ENCODE measurements around the gene TRNT1.

The TRNT1 gene

DNA sequence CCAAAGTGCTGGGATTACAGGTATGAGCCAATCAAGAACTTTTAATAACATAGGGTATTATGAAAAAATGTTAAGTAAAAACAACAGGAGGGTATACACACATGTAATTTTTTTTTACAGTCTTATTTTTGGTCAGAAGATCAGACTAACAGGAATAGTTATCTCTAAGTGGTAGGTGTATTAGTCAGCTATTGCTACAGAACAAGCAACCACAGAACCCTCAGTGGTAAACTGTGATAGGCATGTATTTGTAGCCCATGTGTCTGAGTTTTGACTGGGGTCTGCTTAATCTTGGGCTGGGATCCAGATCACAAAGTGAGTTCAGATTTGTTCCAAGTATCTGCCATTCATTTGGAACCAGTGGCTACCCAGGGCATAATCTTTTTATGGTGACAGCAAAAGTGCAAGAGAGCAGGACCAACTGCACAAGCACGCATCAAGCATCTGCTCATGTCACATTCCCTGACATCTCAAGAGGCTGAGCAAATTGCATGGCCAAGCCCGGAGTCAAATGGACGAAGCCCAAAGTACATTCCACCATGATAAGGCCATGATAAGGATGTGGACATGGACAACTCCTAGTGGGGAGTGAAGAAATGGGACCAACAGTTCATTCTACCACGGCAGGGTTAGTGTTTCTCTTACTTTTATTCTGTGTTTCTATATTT is 13.6 kb upstream of the TRNT1 start:
- DNase-seq, result no peak

DNA sequence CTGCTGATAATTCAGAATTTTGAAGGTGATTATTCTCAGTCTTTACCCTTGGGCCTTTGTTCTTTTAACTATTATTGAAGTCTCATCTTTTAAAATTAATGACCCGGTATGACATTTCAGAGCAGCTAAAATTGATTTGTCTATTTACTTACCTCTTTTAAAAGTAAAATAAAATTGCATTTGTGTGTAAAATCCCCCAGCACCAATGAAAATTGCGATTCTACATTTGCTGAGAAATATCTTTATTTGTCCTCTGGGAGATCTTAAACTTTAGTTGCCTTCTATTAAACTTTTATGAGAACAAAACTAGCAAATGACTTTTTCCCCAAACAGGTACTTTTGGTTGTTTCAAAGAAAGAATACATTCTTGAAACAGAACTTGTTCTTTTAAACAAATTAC is 9.1 kb upstream of the TRNT1 start:
- no peak for DNase-seq

DNA sequence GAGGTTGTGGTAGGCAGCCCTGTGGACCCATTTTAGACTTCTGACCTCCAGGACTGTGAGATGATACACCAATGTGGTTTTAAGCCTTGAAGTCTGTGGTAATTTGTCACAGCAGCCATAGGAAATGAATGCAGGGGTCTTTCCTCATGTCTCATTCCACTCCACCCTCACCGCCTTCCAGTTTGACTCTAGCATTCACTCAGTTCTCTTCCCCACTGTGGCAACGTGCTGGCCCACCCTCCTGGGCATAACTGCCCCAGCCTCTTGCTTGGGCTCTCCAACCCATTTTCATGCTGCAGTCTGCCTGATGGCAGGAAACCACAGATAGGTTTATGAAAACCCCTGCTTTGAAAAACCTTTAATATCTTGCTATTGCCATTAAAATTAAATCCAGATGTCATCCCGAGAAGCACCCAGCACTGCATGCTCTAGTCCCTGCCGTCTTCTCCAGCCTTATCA is 7.3 kb upstream of the TRNT1 start:
- DNase-seq, result no peak

DNA sequence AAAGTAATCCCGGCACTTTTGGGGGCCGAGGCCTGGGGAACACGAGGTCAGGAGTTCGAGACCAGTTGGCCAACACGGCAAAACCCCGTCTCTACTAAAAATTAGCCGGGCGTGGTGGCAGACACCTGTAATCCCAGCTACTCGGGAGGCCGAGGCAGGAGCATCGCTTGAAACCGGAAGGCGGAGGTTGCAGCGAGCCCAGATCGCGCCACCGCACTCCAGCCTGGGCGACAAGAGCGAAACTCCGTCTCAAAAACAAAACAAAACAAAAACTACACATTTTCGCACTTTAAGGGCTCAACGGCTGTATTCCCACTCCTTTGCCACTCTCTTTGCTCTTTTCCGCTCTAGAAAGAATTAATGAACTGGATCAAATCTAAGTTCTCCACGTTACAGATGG is 763 bp upstream of the TRNT1 start:
- no peak for DNase-seq

DNA sequence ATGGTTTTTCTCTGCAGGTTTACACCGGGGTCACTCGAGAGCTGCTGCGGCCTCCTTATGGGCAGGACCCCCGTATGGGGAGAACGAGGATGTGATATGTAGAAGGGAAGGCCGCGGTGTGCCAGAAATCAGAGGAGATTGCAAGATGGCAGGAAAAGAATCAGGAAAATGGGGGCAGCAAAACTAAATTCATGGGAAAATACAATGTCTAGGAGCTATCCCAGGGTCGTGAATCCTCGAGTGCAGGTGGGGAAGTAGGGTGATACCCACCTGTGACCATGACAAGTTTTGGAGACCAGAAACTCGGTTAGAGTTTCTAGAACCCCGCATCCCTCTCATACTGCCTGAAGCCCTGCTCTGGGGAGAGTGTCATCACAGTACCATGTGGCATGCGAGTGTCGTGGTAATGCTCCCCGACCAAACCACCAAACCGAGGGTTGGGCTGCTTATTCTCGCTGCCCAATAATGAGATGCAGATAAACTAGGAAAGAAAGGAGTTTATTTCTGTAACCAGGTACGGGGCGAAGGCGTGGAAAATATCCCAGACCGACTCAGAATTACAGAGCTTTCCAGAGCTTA is 781 bp downstream of the TRNT1 start:
- no peak for DNase-seq

DNA sequence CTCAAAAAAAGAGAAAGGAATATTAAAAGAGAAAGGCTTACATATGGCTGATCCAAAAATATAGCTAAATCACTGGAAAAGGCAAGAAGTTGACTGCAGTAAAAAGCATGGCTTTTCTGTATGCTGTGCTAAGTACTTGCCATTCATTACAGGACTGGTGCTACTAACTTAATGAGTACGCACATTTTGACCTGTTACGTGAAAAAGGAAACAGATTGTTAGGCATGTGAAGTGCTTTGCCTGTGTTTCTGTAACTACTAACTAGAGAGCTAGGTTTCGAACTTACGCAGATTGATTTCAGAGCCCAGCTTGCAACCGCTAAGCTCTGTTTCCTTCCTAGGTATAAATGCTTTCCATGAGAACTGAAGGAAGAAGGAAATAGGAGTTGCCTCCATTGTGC is 2.8 kb downstream of the TRNT1 start:
- DNase-seq, result no peak

DNA sequence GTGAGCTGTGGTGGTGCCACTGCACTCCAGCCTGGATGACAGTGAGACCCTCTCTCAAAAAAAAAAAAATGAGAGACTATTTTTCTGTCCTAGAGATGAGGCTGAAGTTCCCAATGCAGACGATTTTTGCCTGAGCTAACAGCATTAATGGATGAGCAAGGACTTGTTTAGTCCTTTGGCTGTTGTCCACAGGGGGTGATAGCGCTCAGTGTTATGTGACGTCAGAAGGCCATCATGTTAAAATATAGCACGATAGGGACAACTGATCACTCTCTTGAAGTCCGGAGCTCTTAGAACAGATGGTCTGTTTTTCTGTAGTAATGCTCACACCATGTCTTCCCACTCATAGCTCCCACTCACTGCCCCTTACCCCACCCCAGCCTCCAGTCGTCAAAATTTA is 6.8 kb downstream of the TRNT1 start:
- no peak for DNase-seq

DNA sequence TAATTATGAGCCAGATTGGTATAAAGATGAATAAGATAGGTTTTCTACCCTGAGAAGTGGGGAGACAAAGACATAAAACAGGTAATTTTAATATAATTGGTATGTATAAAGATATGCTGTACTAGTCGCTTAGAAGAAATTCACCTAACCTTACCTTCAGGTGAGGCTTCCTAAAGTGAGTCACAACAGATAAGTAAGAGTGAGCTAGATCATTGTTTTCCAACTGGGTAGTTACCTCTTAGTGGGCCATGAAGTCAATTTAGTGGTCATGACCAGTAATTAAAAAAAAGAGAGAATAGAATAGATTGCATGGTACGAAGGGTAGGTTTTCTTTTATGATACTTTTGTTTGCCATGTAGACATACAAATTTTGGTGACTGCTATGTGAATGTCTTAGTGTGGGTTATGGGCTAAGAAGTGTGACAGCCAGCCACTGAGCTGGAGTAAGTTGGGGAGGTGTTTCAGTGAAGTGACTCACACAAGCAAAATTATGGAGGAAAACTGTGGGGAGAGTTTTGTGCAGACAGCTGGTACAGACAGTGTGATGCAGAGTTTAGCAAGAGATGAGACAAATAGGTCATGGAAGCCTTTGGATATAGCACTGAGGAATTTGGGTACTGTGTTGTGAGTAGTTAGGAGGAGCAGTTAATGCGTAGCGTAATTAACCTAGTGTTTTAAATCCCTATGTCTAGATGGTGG is 8.2 kb downstream of the TRNT1 start:
- no peak for DNase-seq

DNA sequence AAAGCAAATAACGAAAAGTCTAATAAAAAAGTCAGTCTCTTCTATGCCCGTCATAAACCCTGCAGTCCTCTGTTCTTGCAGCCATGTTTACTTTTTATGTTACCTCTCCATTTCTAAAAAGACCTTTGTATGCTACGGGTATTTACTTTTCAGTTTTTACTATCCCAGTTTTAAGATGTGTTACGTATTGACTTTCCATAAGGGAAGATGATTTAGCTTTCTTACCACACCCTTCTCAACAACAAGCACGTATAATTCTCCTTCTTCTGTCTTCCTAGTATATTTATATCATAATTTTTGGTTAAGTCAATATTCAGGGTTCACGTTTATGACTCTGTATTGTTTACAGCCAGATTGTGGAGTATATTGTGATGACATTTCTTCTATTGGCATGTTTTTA is 10.8 kb downstream of the TRNT1 start:
- DNase-seq, result no peak

DNA sequence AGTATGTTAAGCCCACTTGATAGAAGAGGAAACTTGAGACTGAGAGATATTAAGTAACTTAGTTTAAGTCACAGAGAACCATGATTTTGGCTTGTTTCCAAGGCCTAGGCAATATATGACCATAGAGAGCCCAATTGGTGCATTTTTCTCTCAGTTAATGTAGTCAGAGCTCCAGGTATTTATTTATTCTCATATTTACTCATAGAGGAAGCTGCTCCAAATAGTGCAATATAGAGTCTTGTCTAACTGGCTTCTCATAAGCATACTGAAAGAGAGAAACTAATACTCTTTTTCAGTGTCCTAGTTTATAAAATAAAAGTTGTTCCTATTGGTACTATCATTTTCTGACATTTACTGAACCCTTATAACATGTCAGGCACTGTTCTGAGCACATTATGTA is 15.2 kb downstream of the TRNT1 start:
- no peak for DNase-seq

DNA sequence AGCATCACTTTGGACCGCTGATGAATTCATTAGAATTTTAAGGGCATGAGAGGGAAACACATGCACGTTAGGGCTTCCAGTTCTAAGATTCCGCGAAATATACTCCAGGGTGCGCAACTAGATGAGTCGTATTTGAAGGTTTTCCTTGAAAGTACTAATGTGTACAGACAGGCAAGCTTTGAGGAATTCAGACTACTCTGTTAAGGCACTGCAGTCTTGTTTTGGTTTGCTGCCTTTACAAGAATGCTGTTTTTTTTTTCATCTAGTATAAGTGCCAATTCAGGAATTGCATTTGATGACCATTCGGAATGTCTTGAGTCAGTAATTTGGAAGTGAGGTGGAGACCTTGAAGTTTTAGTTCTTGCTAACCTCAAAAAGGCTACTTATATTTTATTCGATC is 19.1 kb downstream of the TRNT1 start:
- DNase-seq, result no peak

DNA sequence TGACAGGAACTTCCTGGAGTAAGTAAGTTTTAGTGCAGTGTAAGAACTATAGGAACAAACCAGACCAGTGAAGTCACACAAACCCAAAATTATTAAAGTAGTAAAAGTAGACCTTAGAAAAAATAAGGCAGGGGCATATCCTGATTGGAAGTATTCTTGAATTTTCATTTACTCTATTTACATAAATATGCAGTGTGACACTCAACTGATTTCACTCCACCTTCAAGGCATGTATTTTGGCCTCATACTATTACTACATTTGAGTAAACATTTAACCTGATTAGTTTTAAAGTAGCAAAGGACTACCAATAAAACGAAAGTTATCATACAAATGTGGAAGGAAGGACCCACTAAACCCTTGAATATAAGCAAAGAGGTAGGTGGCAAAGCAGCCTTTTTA is 22.8 kb downstream of the TRNT1 start:
- no peak for DNase-seq

DNA sequence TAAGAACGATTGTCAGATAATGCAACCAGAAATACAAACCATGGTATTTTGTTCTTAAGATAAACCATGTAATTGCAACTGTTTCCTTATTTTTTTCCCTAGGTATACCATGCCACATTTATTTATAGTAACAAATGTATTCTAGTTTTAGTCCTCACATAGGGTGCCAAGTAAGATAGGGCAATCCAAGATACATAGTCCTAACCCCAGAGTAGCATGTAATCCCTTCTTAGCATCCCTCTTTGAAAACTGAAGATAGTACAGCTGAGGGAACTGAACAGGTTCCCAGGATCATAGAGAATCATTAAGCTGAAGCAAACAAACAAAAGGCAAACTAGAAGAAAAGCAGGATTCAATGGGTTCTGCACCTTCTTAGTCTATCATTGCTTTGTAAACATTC is 24.8 kb downstream of the TRNT1 start:
- no peak for DNase-seq

DNA sequence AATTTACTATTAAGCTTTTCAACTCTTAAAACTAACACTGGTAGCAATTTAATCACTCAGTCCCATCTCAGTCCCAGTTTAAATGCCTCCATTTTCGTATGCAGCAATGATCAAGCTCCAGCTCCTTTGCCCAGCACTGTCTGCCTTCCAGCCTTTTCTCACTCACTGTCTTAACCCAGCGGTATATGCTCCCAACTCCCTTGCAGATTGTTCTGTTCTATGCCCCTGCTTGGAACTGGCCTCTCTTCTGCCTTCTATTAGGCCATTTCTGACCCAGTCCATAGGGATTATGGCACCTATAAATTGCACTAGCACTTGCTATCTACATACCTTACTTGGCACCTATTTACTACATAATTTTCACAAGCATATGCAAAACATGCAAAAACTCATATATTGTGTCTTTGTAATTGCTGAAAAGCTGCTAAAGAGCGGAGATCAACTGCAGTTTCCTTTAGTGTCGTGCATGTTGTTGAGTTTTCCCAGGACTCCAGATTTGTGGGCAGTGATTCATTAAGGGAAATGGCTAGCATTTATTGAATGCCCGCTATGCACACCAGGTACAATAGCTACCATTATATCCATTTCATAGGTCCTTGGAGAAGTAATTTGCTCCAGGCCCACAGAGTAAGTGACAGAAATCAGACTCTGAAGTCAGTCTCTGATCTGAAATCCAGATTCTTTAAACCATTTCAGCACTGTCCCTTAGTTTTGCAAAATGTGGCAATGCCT is 28.3 kb downstream of the TRNT1 start:
- DNase-seq, result no peak

DNA sequence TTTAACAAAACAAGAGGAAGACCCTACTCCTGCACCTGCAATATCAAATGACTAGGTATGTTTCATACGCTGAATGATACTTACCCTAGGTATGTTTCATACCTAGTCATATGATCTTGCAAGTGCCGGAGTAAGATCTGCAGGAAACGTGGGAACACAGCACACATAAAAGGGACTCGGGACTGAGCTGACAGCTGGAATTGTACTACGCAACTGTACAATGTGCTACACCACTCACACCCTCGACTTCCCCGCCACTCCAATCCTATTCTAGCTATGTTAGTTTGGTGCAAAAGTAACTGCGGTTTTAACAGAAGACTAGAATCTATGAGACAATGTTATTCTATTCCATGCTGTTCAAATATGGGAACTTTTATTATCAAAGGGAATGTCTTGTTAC is 30.7 kb downstream of the TRNT1 start:
- DNase-seq, result no peak

DNA sequence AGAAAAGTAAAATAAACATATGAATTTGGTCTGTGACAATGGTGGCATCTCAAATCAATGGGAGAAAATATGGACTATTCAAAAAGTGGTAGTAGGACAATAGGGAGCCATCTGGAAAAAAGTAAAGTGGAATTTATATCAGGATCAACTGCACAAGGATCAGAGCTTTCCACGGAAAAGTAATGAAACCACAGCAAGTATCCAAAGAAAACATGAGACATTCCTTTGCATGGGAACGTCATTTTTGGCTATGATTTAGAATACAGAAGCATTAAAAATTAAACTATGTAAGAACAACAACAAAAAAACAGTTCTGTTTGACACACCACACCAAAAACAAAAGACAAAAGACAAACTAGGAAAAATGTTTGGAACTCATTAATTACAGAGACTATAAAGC is 34.1 kb downstream of the TRNT1 start:
- no peak for DNase-seq

DNA sequence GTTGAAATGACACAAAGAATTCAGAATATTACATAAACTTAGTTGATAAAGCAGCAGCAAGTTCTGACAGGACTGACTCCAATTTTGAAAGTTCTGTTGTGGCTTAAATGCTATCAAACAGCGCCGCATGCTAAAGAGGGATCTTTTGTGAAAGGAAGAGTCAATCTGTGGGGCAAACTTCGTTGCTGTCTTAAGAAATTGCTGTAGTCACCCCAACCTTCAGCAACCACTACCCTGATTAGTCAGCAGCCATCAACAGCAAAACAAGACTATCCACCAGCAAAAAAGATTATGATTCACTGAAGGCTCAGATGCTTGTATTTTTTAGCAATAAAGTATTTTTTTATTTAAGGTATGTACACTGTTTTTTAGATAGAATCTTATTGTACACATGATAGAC is 38.5 kb downstream of the TRNT1 start:
- no peak for DNase-seq

DNA sequence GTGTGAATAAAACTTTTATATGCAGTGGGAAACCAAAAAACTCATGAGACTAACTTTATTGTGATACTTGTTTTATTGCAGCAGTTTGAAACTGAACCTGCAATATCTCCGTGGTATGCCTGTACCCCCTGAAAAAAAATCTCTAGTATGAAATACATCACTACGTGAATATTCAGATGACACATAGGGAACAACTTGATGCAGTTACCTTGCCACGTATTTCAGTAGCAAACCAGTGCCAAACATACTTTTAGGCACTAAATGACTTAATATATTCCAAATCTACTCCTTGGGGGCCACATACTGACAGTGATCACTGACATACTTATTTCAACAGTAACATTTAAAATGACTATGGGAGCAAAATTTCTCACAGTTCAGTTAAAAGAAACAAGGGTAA is 38.9 kb downstream of the TRNT1 start:
- no peak for DNase-seq

DNA sequence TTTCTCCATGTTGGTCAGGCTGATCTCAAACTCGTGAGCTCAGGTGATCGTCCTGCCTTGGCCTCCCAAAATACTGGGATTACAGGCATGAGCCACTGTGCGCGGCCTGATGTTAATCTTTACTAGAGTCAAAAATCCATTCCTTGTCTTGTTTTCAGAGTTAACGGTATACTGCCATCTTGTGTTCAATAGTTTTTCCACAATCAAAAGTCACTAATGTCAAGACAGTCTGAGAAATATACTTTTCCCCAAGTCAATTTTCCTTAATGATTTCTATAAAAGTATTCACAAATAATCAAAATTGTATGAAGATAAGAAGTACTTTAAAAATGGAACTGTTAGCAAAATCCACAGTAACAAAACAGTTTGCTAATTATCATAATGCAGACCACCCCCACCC is 44.3 kb downstream of the TRNT1 start:
- DNase-seq, result no peak

DNA sequence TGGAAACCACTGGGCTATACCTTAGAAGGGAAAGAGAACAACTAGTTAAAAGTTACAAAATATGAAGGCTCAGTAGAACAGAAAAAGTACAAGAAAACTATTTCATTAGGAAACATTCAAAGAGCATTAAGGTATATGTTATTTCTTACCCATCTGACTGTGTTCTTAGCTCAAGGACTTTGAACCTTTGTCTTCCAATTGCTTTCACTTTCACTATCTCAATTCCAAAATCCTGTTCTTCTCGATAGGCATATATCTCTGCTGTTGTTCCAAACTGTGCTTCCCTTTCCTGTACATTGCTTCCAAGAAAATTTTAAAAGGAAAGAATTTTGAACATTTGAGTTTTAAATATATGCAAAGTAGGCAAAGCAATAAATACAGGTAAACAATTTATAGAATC is 45.9 kb downstream of the TRNT1 start:
- no peak for DNase-seq

DNA sequence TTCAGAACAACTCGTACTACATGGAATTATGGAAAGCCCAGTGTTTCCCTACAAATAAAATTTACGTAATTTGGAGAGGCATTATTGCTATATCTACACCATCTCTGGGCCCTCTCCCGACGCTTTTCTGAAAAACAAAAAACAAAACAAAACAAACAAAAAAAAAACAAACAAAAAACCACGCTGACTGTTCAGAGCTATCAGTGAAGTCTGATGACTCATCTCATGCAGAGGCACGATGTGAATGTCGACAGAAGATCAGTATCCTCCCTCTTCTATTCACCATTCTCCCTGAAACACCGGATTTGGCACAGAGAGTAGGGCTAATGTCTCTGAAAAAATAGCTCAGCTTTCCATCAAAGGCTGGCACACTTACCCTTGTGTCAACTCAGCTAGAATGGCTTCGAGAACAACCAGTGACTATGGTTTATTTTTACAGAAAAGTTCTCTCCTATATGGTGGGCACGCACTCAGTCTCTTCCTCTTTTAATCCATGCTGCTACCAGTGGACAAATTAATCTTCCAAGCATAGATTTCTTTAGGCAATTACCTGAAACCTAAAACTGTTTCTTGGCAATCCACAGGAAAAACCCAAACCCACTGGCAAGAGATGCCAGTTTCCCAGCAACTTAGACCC is 51.2 kb downstream of the TRNT1 start:
- DNase-seq, result no peak

DNA sequence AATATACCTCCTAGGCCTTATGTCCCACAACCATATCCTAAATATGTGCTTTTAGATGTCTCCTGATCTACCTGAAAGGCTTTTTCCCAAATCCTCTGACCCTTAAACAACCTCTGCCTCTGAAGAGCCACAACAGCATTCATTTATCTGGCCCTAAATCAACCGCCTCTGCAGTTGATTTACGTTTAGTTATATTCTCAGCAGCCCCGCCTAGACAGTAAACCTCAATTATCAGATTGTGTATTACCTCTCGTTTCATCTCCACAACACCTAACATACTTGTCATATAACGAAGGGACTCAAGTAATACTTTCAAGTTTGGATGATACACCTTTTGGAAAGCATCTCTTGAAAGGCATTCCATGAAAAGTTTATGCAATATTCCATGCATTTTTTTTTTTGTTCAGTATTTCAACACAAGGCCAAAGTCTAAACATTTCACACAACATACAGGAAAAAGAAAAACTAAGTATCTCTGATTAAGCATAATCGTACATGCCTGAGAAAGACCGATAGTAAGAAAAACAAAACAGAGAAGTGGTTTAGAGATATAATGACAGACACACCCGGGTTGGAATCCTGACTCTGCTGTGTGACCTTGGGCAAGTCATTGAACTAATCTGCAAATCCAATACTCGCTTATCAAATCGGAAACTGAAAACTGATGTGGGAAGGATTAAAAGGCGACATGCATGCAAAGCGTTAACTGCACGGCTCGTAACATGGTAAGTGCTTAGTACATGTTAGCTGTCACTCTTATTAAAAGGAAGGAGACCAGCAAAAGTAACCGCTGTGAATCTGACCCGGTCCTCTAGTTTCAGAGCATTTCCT is 52.0 kb downstream of the TRNT1 start:
- DNase-seq, result no peak

Measured in NCI-H1048 (cell line).